IMR-90 (cell line): ENCODE results near the gene HOXA5. TPM values are rescaled to one million over a fixed set of nuclear protein-coding genes. Genes with fewer than 3 reads are reported as not detected.
A peak's percentile ranks its signal among the peaks of the same experiment; 100 is the strongest.

ENCODE experiments used
- ATAC-seq: fragments of 200-7000 bp; cut with Tn5 transposase; 2 replicates; pipeline ENCODE4 v1.9.1; 2020; ENCODE audit warnings: low read depth, mild to moderate bottlenecking, moderate library complexity
- BruUV-seq: library from RNA; stranded (reverse); fragments of 400-500 nt; replicated peaks from 2 replicates; lab custom pipeline; 2021; lab: Mats Ljungman, UMichigan
- CTCF ChIA-PET: fragments of 300-600 bp; formaldehyde crosslinking; extraction: SDS; loops from one replicate; lab custom pipeline; 2021; ENCODE audit warnings: antibody characterized with exemption; lab: Yijun Ruan, JAX
- POLR2A ChIA-PET: fragments of 300-600 bp; sonication (Branson Sonifier 250); formaldehyde crosslinking; loops from one replicate; lab custom pipeline; 2022; ENCODE audit warnings: antibody characterized with exemption; ENCODE audit not compliant: unreplicated experiment; lab: Charles Lee
- DNase-seq: peaks from one replicate; pipeline ENCODE4 v3.0.0; 2013
- H2AFZ ChIP-seq: replicated peaks from 2 replicates; pipeline ENCODE3; 2013; ENCODE audit warnings: low read length, mild to moderate bottlenecking; ENCODE audit not compliant: poor library complexity
- H2AK5ac ChIP-seq: 2 replicates; pipeline ENCODE4 v1.6.1; 2013; ENCODE audit warnings: low read depth, low read length, inconsistent platforms
- H2AK9ac ChIP-seq: replicated peaks from 2 replicates; pipeline ENCODE3; 2013; ENCODE audit warnings: mild to moderate bottlenecking, low read depth, low read length, moderate library complexity; ENCODE audit not compliant: poor library complexity
- H2BK120ac ChIP-seq: 2 replicates; pipeline ENCODE4 v1.6.1; 2013; ENCODE audit warnings: low read depth, low read length, inconsistent platforms
- H2BK15ac ChIP-seq: 3 replicates; pipeline ENCODE4 v1.6.1; 2013; ENCODE audit warnings: low read depth, low read length, inconsistent platforms
- H2BK20ac ChIP-seq: 2 replicates; pipeline ENCODE4 v1.6.1; 2013; ENCODE audit warnings: low read depth, mild to moderate bottlenecking, inconsistent platforms, low read length, moderate library complexity
- H2BK5ac ChIP-seq: 2 replicates; pipeline ENCODE4 v1.6.1; 2013; ENCODE audit warnings: mild to moderate bottlenecking, low read depth, low read length, inconsistent platforms; ENCODE audit not compliant: poor library complexity, severe bottlenecking
- H3K14ac ChIP-seq: replicated peaks from 2 replicates; pipeline ENCODE4 v1.6.1; 2013; ENCODE audit warnings: low read depth, low read length, inconsistent platforms
- H3K18ac ChIP-seq: 2 replicates; pipeline ENCODE4 v1.6.1; 2013; ENCODE audit warnings: low read depth, low read length, control low read depth
- H3K23ac ChIP-seq: 2 replicates; pipeline ENCODE4 v1.6.1; 2013; ENCODE audit warnings: low read depth, low read length, inconsistent platforms
- H3K27ac ChIP-seq: 2 replicates; pipeline ENCODE4 v1.5.1; 2013; ENCODE audit warnings: mild to moderate bottlenecking, control low read depth, low read length; ENCODE audit not compliant: insufficient read depth
- H3K27me3 ChIP-seq: 2 replicates; pipeline ENCODE4 v1.6.1; 2013; ENCODE audit warnings: low read length; ENCODE audit not compliant: control insufficient read depth, insufficient read depth
- H3K36me3 ChIP-seq: 2 replicates; pipeline ENCODE4 v1.6.1; 2013; ENCODE audit warnings: low read length, mixed read lengths; ENCODE audit not compliant: control insufficient read depth, insufficient read depth
- H3K4ac ChIP-seq: 2 replicates; pipeline ENCODE4 v1.6.1; 2013; ENCODE audit warnings: low read depth, low read length, inconsistent platforms
- H3K4me1 ChIP-seq: 2 replicates; pipeline ENCODE4 v1.6.1; 2013; ENCODE audit warnings: low read length, mixed read lengths; ENCODE audit not compliant: control insufficient read depth, insufficient read depth
- H3K4me2 ChIP-seq: 2 replicates; pipeline ENCODE4 v1.6.1; 2013; ENCODE audit warnings: low read depth, mild to moderate bottlenecking, control low read depth, low read length, moderate library complexity
- H3K4me3 ChIP-seq: 2 replicates; pipeline ENCODE4 v1.5.1; 2013; ENCODE audit warnings: low read depth, mild to moderate bottlenecking, control low read depth, low read length, moderate library complexity; ENCODE audit not compliant: insufficient read depth
- H3K56ac ChIP-seq: 2 replicates; pipeline ENCODE4 v1.6.1; 2013; ENCODE audit warnings: low read length, inconsistent platforms; ENCODE audit not compliant: insufficient read depth; ENCODE audit errors: extremely low read depth
- H3K79me1 ChIP-seq, 2 experiments: 2 replicates each; pipeline ENCODE4 v1.6.1; 2013; ENCODE audit warnings: low read length in 2 of 2, inconsistent platforms in 1 of 2, low read depth in 1 of 2
- H3K9ac ChIP-seq: 2 replicates; pipeline ENCODE4 v1.6.1; 2013; ENCODE audit warnings: low read depth, low read length, control low read depth
- H3K9me1 ChIP-seq: 2 replicates; pipeline ENCODE4 v1.6.1; 2013; ENCODE audit warnings: low read length, inconsistent platforms; ENCODE audit not compliant: insufficient read depth
- H3K9me3 ChIP-seq: 2 replicates; pipeline ENCODE4 v1.6.1; 2013; ENCODE audit warnings: low read length; ENCODE audit not compliant: control insufficient read depth, insufficient read depth
- H4K20me1 ChIP-seq: 2 replicates; pipeline ENCODE4 v1.6.1; 2013; ENCODE audit warnings: low read length, inconsistent platforms; ENCODE audit not compliant: insufficient read depth
- H4K5ac ChIP-seq: 2 replicates; pipeline ENCODE4 v1.6.1; 2013; ENCODE audit warnings: mild to moderate bottlenecking, low read depth, low read length, control low read depth
- H4K8ac ChIP-seq, 2 experiments: 2 replicates each; pipeline ENCODE4 v1.6.1; 2013; ENCODE audit warnings: low read depth in 2 of 2, low read length in 2 of 2, control low read depth in 1 of 2, inconsistent platforms in 1 of 2
- H4K91ac ChIP-seq: 2 replicates; pipeline ENCODE4 v1.6.1; 2013; ENCODE audit warnings: low read depth, low read length, inconsistent platforms; ENCODE audit not compliant: insufficient read depth
- BHLHE40 ChIP-seq: fragments of 150-350 bp; IDR thresholded peaks from 2 replicates; pipeline ENCODE4 v1.6.1; 2016; ENCODE audit warnings: mild to moderate bottlenecking, low read depth, low read length
- CHD1 ChIP-seq: IDR thresholded peaks from 2 replicates; pipeline ENCODE4 v1.6.1; 2012; ENCODE audit warnings: low read depth, low read length, improper control_type of control experiment
- MAFK ChIP-seq: IDR thresholded peaks from 2 replicates; pipeline ENCODE4 v1.6.1; 2012; ENCODE audit warnings: low read depth, low read length, improper control_type of control experiment
- MAZ ChIP-seq: IDR thresholded peaks from 2 replicates; pipeline ENCODE4 v1.6.1; 2012; ENCODE audit warnings: low read depth, mild to moderate bottlenecking, low read length, improper control_type of control experiment, moderate library complexity, borderline replicate concordance
- MXI1 ChIP-seq: IDR thresholded peaks from 2 replicates; pipeline ENCODE4 v1.6.1; 2012; ENCODE audit warnings: low read depth, mild to moderate bottlenecking, low read length, moderate library complexity, borderline replicate concordance
- NFE2L2 ChIP-seq: fragments of 150-350 bp; IDR thresholded peaks from 2 replicates; pipeline ENCODE4 v1.6.1; 2016; ENCODE audit warnings: low read depth, mild to moderate bottlenecking, low read length
- RAD21 ChIP-seq: IDR thresholded peaks from 2 replicates; pipeline ENCODE4 v1.6.1; 2012; ENCODE audit warnings: low read length, improper control_type of control experiment
- RCOR1 ChIP-seq: IDR thresholded peaks from 2 replicates; pipeline ENCODE4 v1.6.1; 2012; ENCODE audit warnings: mild to moderate bottlenecking, low read length, improper control_type of control experiment; ENCODE audit not compliant: insufficient replicate concordance
- RFX5 ChIP-seq: IDR thresholded peaks from 2 replicates; pipeline ENCODE4 v1.8.0; 2012; ENCODE audit warnings: low read depth, mild to moderate bottlenecking, low read length, moderate library complexity
- SMC3 ChIP-seq: fragments of 150-350 bp; IDR thresholded peaks from 2 replicates; pipeline ENCODE4 v1.6.1; 2016; ENCODE audit warnings: low read depth, mild to moderate bottlenecking, antibody characterized with exemption, low read length, moderate library complexity
- WGBS, 2 experiments: methylation state at CpG; one replicate each; pipeline versions ENCODE4 v1.1.5 to v1.1.7; 2013; ENCODE audit warnings: missing lambda C conversion rate in 2 of 2; ENCODE audit not compliant: insufficient read length in 1 of 2; ENCODE audit errors: extremely low coverage in 2 of 2; 5-methylcytosine and 5-hydroxymethylcytosine counted together
- dilution Hi-C: fragments of 300-500 bp; cut with HindIII; formaldehyde crosslinking; loops from one replicate; pipeline ENCODE4 v1.14.3; 2018; ENCODE audit warnings: low sequenced_read_pairs; ENCODE audit not compliant: unreplicated experiment
- in situ Hi-C: fragments of 300-500 bp; cut with MboI; formaldehyde crosslinking; loops from 3 replicates; pipeline ENCODE4 v1.14.3; 2019; ENCODE audit warnings: low sequenced_read_pairs, inconsistent platforms, mixed read lengths
- intact Hi-C: fragments of 100-400 bp; cut with micrococcal nuclease; formaldehyde crosslinking; loops from 2 replicates; pipeline ENCODE4 v1.10.0; 2022
- polyA plus RNA-seq, 3 experiments: library from polyadenylated mRNA; depleted of rRNA; stranded (reverse); fragments of >200 nt; gene quantifications; 2 replicates each; pipeline ENCODE4 v1.2.3, GENCODE V29; 2012; ENCODE audit warnings: low replicate concordance in 1 of 3
- total RNA-seq: library from RNA; depleted of rRNA; stranded (reverse); fragments of >200 nt; gene quantifications from 2 replicates; pipeline ENCODE4 v1.2.3, GENCODE V29; 2012
- TF ChIP-seq, protein P1 (sequence below): fragments of 150-350 bp; IDR thresholded peaks from 2 replicates; pipeline ENCODE4 v1.6.1; 2017; ENCODE audit warnings: mild to moderate bottlenecking, antibody characterized with exemption, low read length, low read depth
- TF ChIP-seq, protein P2 (sequence below): conservative IDR thresholded peaks from 2 replicates; pipeline ENCODE4 v1.5.1; 2012; ENCODE audit warnings: mild to moderate bottlenecking, low read depth, low read length, improper control_type of control experiment
- TF ChIP-seq, protein P3 (sequence below): fragments of 150-350 bp; IDR thresholded peaks from 2 replicates; pipeline ENCODE4 v1.6.1; 2016; ENCODE audit warnings: low read depth, mild to moderate bottlenecking, low read length, moderate library complexity, borderline replicate concordance

Gene HOXA5
- total and polyA plus RNA-seq, 2 of the 4 experiments (the other 2 are of a cell fraction) = 19.9 to 29.4 TPM

GRCh38 chr7:27133409-27134231 is 9.9 kb downstream of the HOXA5 start:
- Histone ChIP-seq H2BK5ac (peak overlapping the region; percentile 28), H2BK15ac (0 out of 3 replicates have a peak overlapping the region, but pooled peaks have one; percentile 3), H3K4me1 (peaks cover 31% of the 10 kb centered on the region), H3K23ac (peak overlapping the region; percentile 85), H2AFZ (peak overlapping the region; percentile 9), H3K4me2 (peak overlapping the region; percentile 64), H3K56ac (no peak overlapping the region), H2AK5ac (peak overlapping the region; percentile 52; the same call in 1 of the 2 replicates), H3K18ac (peak overlapping the region; percentile 49), H3K9me1 (peaks cover 10% of the 10 kb centered on the region), H3K9me3 (no peaks in the 10 kb centered on the region), H3K4me3 (no peak overlapping the region), H3K79me1 (peaks cover 22 to 44% of the 10 kb centered on the region in 2 experiments), H3K9ac (peak overlapping the region; percentile 61), H2AK9ac (no peak overlapping the region), H3K14ac (peak overlapping the region; percentile 57; the same call in 1 of the 2 replicates), H4K5ac (no peak overlapping the region), H3K27me3 (no peaks in the 10 kb centered on the region), H4K8ac (peak overlapping the region; percentile 7 to 45; a peak in 3 of 4 replicates), H2BK20ac (peak overlapping the region; percentile 37), H4K20me1 (no peaks in the 10 kb centered on the region), H3K36me3 (peaks cover 2% of the 10 kb centered on the region; the same call in 1 of the 2 replicates), H3K27ac (peak overlapping the region; percentile 49; the same call in 1 of the 2 replicates), H4K91ac (peak overlapping the region; percentile 59), H2BK120ac (peak overlapping the region; percentile 17), H3K4ac (peak overlapping the region; percentile 70)
- 8% methylated on average over 2 of the region's 18 CpGs; no CpG with 5 or more reads in 1 of the 2 experiments for WGBS, 2 experiments
- intact Hi-C loops = loop anchor here (5.0 kb wide), 1 partner anchor 101 kb away; no protein-coding TSS in a partner anchor
- CTCF ChIA-PET = no interaction called here
- no peak for ATAC-seq
- BruUV-seq = no TSS peak
- dilution Hi-C loops = no loop called here
- POLR2A ChIA-PET = no interaction called here
- in situ Hi-C loops = no loop called here
- no peak for DNase-seq
- no peak for TF ChIP-seq RAD21
- no peak for TF ChIP-seq RFX5
- TF ChIP-seq, protein P1, sequence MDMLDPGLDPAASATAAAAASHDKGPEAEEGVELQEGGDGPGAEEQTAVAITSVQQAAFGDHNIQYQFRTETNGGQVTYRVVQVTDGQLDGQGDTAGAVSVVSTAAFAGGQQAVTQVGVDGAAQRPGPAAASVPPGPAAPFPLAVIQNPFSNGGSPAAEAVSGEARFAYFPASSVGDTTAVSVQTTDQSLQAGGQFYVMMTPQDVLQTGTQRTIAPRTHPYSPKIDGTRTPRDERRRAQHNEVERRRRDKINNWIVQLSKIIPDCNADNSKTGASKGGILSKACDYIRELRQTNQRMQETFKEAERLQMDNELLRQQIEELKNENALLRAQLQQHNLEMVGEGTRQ = no peak
- TF ChIP-seq NFE2L2 = no peak
- no peak for TF ChIP-seq SMC3
- no peak for TF ChIP-seq RCOR1
- no peak for TF ChIP-seq CHD1
- TF ChIP-seq, protein P2, sequence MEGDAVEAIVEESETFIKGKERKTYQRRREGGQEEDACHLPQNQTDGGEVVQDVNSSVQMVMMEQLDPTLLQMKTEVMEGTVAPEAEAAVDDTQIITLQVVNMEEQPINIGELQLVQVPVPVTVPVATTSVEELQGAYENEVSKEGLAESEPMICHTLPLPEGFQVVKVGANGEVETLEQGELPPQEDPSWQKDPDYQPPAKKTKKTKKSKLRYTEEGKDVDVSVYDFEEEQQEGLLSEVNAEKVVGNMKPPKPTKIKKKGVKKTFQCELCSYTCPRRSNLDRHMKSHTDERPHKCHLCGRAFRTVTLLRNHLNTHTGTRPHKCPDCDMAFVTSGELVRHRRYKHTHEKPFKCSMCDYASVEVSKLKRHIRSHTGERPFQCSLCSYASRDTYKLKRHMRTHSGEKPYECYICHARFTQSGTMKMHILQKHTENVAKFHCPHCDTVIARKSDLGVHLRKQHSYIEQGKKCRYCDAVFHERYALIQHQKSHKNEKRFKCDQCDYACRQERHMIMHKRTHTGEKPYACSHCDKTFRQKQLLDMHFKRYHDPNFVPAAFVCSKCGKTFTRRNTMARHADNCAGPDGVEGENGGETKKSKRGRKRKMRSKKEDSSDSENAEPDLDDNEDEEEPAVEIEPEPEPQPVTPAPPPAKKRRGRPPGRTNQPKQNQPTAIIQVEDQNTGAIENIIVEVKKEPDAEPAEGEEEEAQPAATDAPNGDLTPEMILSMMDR = no peak
- TF ChIP-seq MAZ = no peak
- TF ChIP-seq MXI1 = no peak
- TF ChIP-seq BHLHE40 = no peak
- TF ChIP-seq MAFK = no peak
- TF ChIP-seq, protein P3, sequence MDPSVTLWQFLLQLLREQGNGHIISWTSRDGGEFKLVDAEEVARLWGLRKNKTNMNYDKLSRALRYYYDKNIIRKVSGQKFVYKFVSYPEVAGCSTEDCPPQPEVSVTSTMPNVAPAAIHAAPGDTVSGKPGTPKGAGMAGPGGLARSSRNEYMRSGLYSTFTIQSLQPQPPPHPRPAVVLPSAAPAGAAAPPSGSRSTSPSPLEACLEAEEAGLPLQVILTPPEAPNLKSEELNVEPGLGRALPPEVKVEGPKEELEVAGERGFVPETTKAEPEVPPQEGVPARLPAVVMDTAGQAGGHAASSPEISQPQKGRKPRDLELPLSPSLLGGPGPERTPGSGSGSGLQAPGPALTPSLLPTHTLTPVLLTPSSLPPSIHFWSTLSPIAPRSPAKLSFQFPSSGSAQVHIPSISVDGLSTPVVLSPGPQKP = no peak
